ENCODE measurements around the gene GIPC1. TPM values are rescaled to one million over a fixed set of nuclear protein-coding genes. Genes with fewer than 3 reads are reported as not detected.

GIPC1 gene
- total and polyA plus RNA-seq, 9 of the 15 experiments (the other 6 are each of a cell fraction or from before 2014, with no cell fraction given): 0.49 to 54.7 (median 24.8) TPM

DNA sequence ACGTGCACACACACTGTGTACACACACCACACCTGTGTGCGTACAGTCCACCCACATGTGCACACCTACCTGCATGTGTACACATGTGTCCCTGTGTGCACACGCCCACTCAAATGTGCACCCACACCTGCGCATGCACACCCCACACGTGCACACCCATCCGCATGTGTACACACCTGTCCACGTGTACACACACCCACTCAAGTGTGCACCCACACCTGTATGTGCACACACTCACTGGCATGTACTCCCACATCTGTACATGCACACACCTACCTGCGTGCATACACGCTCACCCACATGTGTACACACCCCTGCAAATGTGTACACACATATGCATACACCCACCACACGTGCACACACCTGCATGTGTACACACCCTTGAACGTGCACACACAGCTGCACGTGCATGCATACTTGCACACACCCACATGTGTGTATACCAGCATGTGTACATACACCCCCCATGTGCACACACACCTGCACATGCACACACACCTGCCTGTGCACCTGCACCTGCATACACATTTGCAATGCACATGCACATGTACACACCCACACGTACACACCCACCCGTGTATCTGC is 52.2 kb downstream of the GIPC1 start:
- ATAC-seq: no peak
- H3K4me2 ChIP-seq (ENCODE audit: insufficient read depth, low read length): no peak overlapping the region
- in situ Hi-C loops (cut with MboI): no loop called here
- TF ChIP-seq, protein P1, sequence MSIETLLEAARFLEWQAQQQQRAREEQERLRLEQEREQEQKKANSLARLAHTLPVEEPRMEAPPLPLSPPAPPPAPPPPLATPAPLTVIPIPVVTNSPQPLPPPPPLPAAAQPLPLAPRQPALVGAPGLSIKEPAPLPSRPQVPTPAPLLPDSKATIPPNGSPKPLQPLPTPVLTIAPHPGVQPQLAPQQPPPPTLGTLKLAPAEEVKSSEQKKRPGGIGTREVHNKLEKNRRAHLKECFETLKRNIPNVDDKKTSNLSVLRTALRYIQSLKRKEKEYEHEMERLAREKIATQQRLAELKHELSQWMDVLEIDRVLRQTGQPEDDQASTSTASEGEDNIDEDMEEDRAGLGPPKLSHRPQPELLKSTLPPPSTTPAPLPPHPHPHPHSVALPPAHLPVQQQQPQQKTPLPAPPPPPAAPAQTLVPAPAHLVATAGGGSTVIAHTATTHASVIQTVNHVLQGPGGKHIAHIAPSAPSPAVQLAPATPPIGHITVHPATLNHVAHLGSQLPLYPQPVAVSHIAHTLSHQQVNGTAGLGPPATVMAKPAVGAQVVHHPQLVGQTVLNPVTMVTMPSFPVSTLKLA (conservative IDR thresholded peaks at IDR 0.05): no peak
- TF ChIP-seq PURB (CRISPR knock-in tag; IDR thresholded peaks at IDR 0.05; ENCODE audit: low read depth) (no peak), ERF (CRISPR knock-in tag; IDR thresholded peaks at IDR 0.05) (no peak), NRF1 (conservative IDR thresholded peaks at IDR 0.05 in 1 of 2, IDR thresholded peaks at IDR 0.05 in 1 of 2) (no peak), NR3C1 (CRISPR knock-in tag; IDR thresholded peaks at IDR 0.05) (no peak), NCOA6 (IDR thresholded peaks at IDR 0.05) (no peak), WHSC1 (IDR thresholded peaks at IDR 0.05; ENCODE audit: low read length) (no peak), BCL6 (CRISPR knock-in tag; IDR thresholded peaks at IDR 0.05) (no peak), SREBF2 (CRISPR knock-in tag; IDR thresholded peaks at IDR 0.05) (no peak), PATZ1 (CRISPR knock-in tag; IDR thresholded peaks at IDR 0.05; ENCODE audit: borderline replicate concordance) (no peak)
- TF ChIP-seq, protein P2, sequence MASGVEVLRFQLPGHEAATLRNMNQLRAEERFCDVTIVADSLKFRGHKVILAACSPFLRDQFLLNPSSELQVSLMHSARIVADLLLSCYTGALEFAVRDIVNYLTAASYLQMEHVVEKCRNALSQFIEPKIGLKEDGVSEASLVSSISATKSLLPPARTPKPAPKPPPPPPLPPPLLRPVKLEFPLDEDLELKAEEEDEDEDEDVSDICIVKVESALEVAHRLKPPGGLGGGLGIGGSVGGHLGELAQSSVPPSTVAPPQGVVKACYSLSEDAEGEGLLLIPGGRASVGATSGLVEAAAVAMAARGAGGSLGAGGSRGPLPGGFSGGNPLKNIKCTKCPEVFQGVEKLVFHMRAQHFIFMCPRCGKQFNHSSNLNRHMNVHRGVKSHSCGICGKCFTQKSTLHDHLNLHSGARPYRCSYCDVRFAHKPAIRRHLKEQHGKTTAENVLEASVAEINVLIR (CRISPR knock-in tag; IDR thresholded peaks at IDR 0.05): no peak
- TF ChIP-seq, protein P3, sequence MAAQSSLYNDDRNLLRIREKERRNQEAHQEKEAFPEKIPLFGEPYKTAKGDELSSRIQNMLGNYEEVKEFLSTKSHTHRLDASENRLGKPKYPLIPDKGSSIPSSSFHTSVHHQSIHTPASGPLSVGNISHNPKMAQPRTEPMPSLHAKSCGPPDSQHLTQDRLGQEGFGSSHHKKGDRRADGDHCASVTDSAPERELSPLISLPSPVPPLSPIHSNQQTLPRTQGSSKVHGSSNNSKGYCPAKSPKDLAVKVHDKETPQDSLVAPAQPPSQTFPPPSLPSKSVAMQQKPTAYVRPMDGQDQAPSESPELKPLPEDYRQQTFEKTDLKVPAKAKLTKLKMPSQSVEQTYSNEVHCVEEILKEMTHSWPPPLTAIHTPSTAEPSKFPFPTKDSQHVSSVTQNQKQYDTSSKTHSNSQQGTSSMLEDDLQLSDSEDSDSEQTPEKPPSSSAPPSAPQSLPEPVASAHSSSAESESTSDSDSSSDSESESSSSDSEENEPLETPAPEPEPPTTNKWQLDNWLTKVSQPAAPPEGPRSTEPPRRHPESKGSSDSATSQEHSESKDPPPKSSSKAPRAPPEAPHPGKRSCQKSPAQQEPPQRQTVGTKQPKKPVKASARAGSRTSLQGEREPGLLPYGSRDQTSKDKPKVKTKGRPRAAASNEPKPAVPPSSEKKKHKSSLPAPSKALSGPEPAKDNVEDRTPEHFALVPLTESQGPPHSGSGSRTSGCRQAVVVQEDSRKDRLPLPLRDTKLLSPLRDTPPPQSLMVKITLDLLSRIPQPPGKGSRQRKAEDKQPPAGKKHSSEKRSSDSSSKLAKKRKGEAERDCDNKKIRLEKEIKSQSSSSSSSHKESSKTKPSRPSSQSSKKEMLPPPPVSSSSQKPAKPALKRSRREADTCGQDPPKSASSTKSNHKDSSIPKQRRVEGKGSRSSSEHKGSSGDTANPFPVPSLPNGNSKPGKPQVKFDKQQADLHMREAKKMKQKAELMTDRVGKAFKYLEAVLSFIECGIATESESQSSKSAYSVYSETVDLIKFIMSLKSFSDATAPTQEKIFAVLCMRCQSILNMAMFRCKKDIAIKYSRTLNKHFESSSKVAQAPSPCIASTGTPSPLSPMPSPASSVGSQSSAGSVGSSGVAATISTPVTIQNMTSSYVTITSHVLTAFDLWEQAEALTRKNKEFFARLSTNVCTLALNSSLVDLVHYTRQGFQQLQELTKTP (IDR thresholded peaks at IDR 0.05; ENCODE audit: low read depth in 1 of 2, partially characterized antibody in 2 of 2): peak in 1 of 2 experiments; percentile 41

More for the DNA sequence above, 52.2 kb downstream of the GIPC1 start:
- ChIA-PET POLR2A (no interaction called here), CTCF (ENCODE audit: low intra/inter-chr PET ratio) (no interaction called here)
- intact Hi-C loops (cut with micrococcal nuclease): no loop called here
- 95% methylated on average over 14 of the region's 14 CpGs for whole genome bisulfite sequencing (ENCODE audit: insufficient coverage, low coverage, missing lambda C conversion rate)
- Histone ChIP-seq H3K36me3 (ENCODE audit: control insufficient read depth, insufficient read depth, low read length) (peaks cover 73% of the 10 kb centered on the region), H3K4me1 (replicated peaks in 1 of 2; ENCODE audit: control insufficient read depth in 2 of 2, insufficient read depth in 2 of 2, low read length in 2 of 2) (peaks cover 11 to 25% of the 10 kb centered on the region in 2 experiments), H4K20me1 (replicated peaks; ENCODE audit: control insufficient read depth, insufficient read depth, low read length) (0 out of 2 replicates have a peak, but pooled peaks cover 3% of the 10 kb centered on the region), H3K79me2 (ENCODE audit: control insufficient read depth, insufficient read depth, low read length) (peaks cover 29% of the 10 kb centered on the region), H3K27ac (ENCODE audit: extremely low read depth, low read depth, low read length) (no peak overlapping the region), H3K4me3 (no peak overlapping the region), H3K9ac (ENCODE audit: insufficient read depth in 1 of 2, low read depth in 2 of 2, low read length in 2 of 2) (no peak overlapping the region), H3K9me3 (replicated peaks; ENCODE audit: control insufficient read depth, insufficient read depth, low read depth, low read length) (no peaks in the 10 kb centered on the region; the same call in 1 of the 2 replicates), H3K27me3 (ENCODE audit: control insufficient read depth in 2 of 2, insufficient read depth in 2 of 2, low read length in 2 of 2) (no peaks in the 10 kb centered on the region), H2AFZ (ENCODE audit: low read depth, low read length) (no peak overlapping the region), H3K9me1 (ENCODE audit: control insufficient read depth, insufficient read depth, low read length) (no peaks in the 10 kb centered on the region)
- DNase-seq (ENCODE audit: extremely low read depth in 1 of 4, low spot score in 3 of 4) (no peak), FAIRE-seq (no peak)
- no TSS peak for BruUV-seq (replicated peaks)

All from K562 (cell line).